ENCODE data around the gene SCTR. TPM values are rescaled to one million over a fixed set of nuclear protein-coding genes. Genes with fewer than 3 reads are reported as not detected.

SCTR gene
- total and polyA plus RNA-seq, 2 of the 13 experiments (the other 11 are each of a cell fraction or from before 2014, with no cell fraction given): not detected

GRCh38 chr2:119408221-119408619, 116.1 kb downstream of the SCTR start (continued):
- TF ChIP-seq NFIB (CRISPR knock-in tag; IDR thresholded peaks at IDR 0.05; ENCODE audit: borderline replicate concordance): no peak
- TF ChIP-seq ZSCAN30 (CRISPR knock-in tag; IDR thresholded peaks at IDR 0.05): no peak
- peak; percentile 47; the same call in 1 of the 2 replicates for TF ChIP-seq GLI4 (CRISPR knock-in tag; IDR thresholded peaks at IDR 0.05; ENCODE audit: borderline replicate concordance)
- TF ChIP-seq, protein P1, sequence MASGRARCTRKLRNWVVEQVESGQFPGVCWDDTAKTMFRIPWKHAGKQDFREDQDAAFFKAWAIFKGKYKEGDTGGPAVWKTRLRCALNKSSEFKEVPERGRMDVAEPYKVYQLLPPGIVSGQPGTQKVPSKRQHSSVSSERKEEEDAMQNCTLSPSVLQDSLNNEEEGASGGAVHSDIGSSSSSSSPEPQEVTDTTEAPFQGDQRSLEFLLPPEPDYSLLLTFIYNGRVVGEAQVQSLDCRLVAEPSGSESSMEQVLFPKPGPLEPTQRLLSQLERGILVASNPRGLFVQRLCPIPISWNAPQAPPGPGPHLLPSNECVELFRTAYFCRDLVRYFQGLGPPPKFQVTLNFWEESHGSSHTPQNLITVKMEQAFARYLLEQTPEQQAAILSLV (CRISPR knock-in tag; IDR thresholded peaks at IDR 0.05; ENCODE audit: borderline replicate concordance): no peak
- TF ChIP-seq, protein P2, sequence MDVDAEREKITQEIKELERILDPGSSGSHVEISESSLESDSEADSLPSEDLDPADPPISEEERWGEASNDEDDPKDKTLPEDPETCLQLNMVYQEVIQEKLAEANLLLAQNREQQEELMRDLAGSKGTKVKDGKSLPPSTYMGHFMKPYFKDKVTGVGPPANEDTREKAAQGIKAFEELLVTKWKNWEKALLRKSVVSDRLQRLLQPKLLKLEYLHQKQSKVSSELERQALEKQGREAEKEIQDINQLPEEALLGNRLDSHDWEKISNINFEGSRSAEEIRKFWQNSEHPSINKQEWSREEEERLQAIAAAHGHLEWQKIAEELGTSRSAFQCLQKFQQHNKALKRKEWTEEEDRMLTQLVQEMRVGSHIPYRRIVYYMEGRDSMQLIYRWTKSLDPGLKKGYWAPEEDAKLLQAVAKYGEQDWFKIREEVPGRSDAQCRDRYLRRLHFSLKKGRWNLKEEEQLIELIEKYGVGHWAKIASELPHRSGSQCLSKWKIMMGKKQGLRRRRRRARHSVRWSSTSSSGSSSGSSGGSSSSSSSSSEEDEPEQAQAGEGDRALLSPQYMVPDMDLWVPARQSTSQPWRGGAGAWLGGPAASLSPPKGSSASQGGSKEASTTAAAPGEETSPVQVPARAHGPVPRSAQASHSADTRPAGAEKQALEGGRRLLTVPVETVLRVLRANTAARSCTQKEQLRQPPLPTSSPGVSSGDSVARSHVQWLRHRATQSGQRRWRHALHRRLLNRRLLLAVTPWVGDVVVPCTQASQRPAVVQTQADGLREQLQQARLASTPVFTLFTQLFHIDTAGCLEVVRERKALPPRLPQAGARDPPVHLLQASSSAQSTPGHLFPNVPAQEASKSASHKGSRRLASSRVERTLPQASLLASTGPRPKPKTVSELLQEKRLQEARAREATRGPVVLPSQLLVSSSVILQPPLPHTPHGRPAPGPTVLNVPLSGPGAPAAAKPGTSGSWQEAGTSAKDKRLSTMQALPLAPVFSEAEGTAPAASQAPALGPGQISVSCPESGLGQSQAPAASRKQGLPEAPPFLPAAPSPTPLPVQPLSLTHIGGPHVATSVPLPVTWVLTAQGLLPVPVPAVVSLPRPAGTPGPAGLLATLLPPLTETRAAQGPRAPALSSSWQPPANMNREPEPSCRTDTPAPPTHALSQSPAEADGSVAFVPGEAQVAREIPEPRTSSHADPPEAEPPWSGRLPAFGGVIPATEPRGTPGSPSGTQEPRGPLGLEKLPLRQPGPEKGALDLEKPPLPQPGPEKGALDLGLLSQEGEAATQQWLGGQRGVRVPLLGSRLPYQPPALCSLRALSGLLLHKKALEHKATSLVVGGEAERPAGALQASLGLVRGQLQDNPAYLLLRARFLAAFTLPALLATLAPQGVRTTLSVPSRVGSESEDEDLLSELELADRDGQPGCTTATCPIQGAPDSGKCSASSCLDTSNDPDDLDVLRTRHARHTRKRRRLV (CRISPR knock-in tag; IDR thresholded peaks at IDR 0.05): no peak
- TF ChIP-seq SRY (CRISPR knock-in tag; IDR thresholded peaks at IDR 0.05): no peak
- TF ChIP-seq ZNF775 (CRISPR knock-in tag; IDR thresholded peaks at IDR 0.05; ENCODE audit: borderline replicate concordance): no peak
- TF ChIP-seq, protein P3, sequence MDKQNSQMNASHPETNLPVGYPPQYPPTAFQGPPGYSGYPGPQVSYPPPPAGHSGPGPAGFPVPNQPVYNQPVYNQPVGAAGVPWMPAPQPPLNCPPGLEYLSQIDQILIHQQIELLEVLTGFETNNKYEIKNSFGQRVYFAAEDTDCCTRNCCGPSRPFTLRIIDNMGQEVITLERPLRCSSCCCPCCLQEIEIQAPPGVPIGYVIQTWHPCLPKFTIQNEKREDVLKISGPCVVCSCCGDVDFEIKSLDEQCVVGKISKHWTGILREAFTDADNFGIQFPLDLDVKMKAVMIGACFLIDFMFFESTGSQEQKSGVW (CRISPR knock-in tag; IDR thresholded peaks at IDR 0.05; ENCODE audit: borderline replicate concordance): no peak
